ENCODE data around the gene AGBL1.

The AGBL1 gene

GRCh38 chr15:86394866-86395265 is 315.2 kb downstream of the AGBL1 start:
- TF ChIP-seq CTCF (IDR thresholded peaks at IDR 0.05; ENCODE audit: low read depth, low read length, missing control alignments): no peak
- no peak for DNase-seq (ENCODE audit: low read depth)
- H3K4me3 ChIP-seq (ENCODE audit: low read depth, low read length): no peak overlapping the region

GRCh38 chr15:86399041-86399954 is 319.6 kb downstream of the AGBL1 start:
- no peak overlapping the region for H3K4me3 ChIP-seq (ENCODE audit: low read depth, low read length)
- no peak for TF ChIP-seq CTCF (IDR thresholded peaks at IDR 0.05; ENCODE audit: low read depth, low read length, missing control alignments)
- no peak for DNase-seq (ENCODE audit: low read depth)

- TF ChIP-seq CTCF (IDR thresholded peaks at IDR 0.05; ENCODE audit: low read depth, low read length, missing control alignments): no peak
- no peak for DNase-seq (ENCODE audit: low read depth)
- H3K4me3 ChIP-seq (ENCODE audit: low read depth, low read length): no peak overlapping the region
Measured at GRCh38 chr15:86403221-86403620, 323.6 kb downstream of the AGBL1 start.

- DNase-seq (ENCODE audit: low read depth): no peak
- H3K4me3 ChIP-seq (ENCODE audit: low read depth, low read length): no peak overlapping the region
- TF ChIP-seq CTCF (IDR thresholded peaks at IDR 0.05; ENCODE audit: low read depth, low read length, missing control alignments): no peak
Measured at GRCh38 chr15:86403914-86404583, 324.4 kb downstream of the AGBL1 start.

DNA sequence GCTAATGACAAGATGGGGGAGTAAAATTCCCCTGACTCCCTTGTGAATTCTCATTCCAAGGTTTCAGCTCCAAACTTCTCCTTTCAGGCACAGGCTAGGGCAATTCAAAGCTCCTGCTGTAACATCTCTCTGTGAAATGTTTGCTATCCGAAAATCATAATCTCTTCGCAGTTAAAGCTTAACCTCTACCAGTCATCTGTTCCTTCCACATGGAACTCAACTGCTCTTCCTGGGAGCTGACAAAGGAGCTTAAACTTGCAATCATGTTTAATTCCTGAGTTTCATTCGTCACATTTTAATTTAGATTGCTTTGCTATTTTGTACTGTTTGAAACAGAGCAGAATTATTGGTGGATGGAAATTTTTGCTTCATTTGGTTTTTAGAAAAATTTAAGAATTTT is 328.6 kb downstream of the AGBL1 start:
- DNase-seq (ENCODE audit: low read depth): no peak
- no peak for TF ChIP-seq CTCF (IDR thresholded peaks at IDR 0.05; ENCODE audit: low read depth, low read length, missing control alignments)
- no peak overlapping the region for H3K4me3 ChIP-seq (ENCODE audit: low read depth, low read length)

DNA sequence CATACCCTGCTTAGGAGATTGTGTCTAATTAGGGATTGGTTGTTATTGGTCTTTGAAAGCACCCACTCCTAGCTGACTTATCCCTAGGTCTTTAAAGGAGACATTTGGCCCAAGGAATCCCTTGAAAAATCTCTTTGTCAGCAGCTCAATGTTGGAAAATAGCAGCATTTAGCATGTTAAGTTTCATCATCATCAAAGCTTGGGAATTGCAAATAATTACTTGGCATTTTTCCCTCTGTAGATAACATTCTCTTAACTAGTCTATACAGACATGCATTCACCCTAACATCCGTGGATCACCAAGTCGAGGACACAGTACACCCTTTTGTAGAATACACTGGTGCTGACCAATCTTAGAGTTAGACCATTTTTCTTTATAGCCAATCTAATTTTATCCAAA is 332.2 kb downstream of the AGBL1 start:
- DNase-seq (ENCODE audit: low read depth): no peak
- TF ChIP-seq CTCF (IDR thresholded peaks at IDR 0.05; ENCODE audit: low read depth, low read length, missing control alignments): no peak
- H3K4me3 ChIP-seq (ENCODE audit: low read depth, low read length): no peak overlapping the region

Measured in GM12864 (cell line).